Kidney capillary endothelial cell (primary cell): ENCODE results near the gene ZNF512B.

Experiments used
- DNase-seq: peaks from one replicate; pipeline ENCODE4 v3.0.0-alpha.2; 2018; ENCODE audit warnings: low spot score

The ZNF512B gene

DNA sequence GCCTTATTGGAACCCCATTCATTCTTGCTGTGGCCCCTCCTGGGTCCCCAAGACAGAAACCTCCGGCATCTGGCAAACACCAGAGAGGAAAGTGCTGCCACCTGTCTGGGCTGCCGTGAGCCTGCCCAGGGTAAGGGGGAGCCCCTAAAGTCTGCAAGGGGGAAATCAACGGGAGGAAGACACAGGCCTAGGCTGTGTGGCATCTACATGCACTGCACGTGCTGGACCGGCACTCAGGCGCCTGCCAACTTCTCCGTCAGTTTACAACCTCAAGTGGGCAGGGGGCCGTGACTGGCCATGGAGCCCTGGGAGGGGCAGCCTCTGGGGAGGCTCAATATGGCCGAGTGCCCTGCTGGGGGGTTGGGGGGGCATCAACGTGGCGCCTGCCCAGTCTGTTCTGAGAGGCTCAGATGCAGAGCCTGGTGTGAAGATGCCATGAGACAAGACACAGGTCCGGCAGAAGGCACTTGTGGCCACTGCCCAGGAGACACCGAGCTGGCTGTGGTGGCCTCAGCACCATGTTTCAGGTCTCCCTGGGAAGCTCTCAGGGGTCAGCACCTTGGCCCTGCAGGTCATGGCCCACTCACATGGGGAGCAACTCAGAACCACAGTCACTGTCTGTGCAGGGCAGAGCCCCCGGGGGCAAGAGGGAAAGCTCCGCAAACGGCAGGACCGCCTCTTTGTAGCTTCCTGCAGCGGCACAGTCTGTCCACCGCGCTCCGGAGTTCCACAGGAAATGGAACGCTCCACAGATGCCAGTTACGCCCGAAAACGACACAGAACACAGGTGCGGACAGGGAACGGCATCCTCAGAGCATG is 21.9 kb downstream of the ZNF512B start:
- DNase-seq = no peak

GRCh38 chr20:63946986-63947637 is 22.6 kb downstream of the ZNF512B start:
- DNase-seq = no peak

DNA sequence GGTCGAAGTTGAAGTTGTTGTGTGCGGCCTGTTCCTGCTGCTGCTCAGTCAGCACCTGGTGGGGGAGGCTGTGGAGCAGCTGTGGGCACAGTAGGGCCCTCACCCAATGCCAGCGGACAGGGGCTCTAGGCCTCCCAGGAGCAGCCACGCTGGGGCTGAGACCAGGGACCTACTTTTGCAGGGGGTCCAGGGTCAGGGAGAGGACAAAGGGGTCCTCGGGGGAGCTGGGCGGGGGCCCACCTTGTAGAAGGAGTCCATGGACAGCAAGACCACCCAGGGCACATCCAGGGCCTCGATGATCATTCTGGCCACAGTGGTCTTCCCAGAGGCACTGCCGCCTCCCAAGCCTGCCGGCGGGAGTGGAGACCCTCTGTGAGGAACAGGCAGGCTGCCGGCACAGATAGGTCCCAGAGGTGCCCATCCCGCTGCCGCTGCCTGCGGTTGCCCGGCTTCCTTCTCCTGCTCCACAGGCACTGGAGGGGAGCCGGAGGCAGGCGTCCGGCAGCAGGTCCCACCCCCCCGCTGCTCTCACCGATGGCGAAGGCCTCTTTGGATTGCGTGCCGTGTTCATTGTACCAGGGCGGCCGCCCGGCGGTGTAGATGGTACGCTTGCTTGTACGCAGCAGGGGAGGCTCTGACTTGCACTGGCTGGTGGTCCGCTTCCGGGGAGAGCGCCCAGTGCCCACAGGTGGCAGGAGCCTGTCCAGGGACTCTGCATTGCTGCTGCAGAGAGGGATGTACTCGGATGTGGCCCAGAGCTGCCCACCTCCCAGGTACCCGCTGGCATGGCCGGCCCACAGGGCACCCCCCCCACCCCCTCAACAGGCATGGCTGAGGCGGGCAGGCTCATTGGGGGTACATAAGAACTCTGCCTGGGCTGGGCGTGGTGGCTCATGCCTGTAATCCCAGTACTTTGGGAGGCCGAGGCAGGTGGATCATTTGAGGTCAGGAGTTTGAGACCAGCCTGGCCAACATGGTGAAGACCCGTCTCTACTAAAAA is 23.5 kb downstream of the ZNF512B start:
- DNase-seq = no peak

DNA sequence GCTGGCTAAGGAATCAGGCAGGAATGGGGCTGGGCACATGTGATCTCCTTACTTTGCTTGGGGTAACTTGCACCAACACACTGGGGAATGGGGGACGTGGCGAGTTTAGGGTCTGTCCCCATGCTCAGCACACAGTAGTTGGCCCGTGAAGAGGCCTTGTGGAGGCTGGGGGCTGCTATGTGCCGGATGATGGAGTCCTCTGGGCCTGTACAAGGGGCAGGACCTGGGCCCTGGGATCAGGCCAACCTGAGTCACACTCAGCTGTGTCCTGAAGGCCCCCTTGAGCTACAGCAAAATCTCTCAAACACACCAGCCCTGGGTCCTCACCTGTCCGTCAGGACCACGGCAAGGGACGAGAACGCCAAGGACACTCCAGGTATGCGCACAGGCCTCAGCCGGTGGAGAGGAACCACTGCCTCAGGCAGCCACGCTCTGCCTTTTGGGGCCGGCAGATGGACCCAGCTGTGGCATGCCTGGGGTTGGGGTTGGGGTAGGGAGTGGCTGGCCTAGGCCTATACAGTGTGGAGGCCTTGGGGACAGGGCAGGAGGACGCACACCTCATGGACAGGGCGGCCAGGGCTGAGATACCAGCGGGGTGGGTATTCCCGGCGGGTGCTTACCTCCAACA is 24.6 kb downstream of the ZNF512B start:
- DNase-seq = no peak

DNA sequence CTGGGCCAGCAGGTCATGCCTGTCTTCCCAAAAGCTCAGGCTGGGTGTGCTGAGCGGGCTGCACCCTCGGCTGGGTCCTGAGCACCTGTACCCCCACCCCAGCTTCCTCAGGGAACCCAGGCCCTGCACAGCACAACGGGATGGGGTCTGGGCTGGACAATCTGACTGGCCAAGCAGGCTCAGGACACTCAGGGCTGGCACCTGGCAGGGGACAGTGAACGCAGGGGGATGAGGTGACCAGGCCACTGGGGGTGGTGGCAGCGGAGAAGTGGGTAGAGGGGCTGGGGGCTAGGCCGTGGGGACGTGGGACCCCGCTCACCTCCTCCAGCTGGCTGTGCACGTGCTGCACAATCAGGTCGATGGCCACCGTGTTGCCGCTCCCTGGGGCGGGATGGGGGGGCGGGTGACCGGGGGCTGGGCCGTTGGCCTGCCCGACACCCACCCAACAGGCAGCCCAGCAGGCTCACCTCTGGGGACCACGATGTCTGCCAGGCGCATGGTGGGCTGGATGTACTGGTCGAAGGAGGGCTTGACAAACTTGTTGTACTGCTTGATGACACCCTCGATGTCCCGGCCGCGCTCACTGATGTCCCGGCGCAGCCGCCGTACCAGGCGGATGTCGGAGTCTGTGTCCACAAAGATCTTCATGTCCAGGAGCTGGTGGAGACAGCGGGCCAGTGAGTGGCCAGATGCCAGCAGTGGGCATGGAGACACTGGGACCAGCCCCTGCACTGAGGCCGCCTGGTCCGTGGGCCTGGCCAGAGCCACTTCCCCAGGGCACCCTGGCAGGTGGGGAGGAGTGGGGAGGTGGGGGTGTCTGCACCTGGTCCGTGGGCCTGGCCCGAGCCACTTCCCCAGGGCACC is 25.4 kb downstream of the ZNF512B start:
- no peak for DNase-seq

- DNase-seq = no peak
These were observed 26.0 kb downstream of the ZNF512B start for GRCh38 chr20:63943808-63944077.

DNA sequence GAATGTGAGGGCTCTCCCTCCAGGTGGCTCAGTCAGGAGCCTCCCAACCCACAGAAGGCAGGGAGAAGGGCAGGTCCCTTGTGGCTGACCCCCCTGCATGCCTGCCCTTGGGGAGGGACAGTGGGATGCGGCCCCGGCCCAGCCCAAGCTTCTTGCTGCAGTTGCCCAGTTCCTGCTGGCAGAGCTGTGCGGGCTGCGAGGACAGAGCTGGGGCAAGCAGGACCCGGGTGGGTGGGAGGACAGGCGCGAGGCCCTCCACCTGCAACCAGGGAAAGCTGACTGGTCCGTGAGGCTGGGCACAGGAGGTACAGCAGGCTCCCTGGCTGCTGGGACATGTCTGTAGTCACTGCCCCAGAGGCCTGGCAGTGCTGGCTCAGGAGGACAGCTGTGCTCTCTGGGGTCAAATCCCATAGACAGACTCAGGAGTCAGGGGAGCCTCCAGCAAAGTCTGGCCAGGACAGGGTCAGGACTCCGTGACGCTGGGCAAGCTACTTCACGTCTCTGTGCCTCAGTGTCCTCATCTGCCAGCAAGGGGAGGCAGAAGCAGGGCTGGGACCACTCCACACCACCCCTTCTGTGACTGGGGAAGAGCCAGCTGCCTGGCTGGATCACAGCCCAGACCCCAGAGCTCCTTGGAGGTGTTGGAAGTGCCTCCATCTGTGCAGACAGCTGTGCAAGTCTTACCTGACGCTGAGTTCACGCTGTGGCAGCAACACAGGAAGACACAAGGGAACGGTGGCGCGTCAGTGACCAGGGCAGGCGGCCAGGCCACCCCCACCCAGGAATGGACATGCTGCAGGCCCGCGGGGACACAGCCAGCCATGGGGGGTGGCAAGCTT is 26.5 kb downstream of the ZNF512B start:
- DNase-seq = no peak

DNA sequence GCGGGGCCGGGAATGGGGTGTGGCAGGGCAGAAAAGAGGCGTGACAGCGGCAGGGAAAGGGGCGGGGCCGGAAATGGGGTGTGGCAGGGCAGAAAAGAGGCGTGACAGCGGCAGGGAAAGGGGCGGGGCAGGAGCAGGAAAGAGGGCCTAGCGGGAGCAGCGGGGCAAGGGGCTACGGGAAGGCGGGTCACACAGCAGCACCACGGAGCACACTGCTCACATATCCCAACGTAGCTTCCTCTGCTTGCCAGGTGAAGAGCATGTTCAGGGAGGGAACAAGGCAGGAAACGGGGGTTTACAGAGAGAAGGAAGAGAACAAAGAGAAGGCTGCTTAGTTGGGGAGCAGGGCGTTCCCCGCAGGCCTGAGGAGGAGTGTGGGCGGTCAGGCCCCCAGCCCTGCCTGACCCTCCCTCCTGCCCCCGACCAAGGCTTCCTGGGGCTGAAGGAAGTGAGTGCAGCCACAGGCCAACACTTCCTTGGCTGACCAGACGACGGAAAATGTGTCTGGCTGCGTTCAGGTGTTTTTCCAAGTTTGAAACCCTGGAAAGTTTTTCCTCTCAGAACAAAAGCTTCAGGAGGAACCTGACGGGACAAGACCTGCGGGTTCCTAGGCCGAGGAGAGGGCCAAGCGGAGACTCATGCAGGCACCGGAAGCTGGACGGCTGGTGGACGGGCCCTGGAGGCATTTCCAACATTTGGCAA is 27.3 kb downstream of the ZNF512B start:
- peak; percentile 47 for DNase-seq

DNA sequence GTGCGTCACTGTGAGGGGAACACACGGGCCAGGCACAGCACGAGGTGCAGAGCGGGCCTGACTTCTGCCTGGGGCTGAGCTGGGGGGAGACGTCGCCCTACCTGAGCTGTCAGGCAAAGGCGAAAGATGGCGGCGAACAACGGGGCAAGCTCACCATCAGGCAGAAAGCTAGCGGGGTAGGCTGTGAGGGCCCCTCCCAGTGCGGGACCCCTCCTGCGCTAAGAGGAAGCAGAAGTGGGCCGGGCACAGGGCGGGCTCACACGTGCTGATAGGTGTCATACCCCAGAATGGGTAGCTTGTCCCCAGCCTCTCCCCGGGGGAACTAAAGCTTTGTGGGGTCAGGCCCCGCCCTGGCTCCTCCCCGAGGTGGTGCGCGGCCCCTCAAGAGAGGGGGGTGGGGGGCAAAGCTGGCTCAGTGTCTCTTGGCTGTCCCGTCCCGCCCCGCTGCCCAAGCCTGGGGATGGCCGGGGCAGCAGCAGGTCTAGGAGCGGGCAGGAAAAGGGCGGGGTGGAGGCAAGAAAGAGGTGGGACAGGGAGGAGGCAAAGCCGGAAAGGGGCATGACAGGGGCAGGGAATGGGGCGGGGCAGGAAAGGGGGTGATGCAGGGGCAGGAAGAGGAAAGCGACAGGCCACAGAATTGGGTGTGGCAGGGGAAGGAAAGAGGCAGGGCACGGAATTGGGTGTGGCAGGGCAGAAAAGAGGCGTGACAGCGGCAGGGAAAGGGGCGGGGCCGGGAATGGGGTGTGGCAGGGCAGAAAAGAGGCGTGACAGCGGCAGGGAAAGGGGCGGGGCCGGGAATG is 28.2 kb downstream of the ZNF512B start:
- DNase-seq = peak; percentile 73

- no peak for DNase-seq
These were observed 29.1 kb downstream of the ZNF512B start for GRCh38 chr20:63940472-63941266.

- DNase-seq = no peak
These were observed 29.7 kb downstream of the ZNF512B start for GRCh38 chr20:63940071-63940471.

- no peak for DNase-seq
These were observed 30.4 kb downstream of the ZNF512B start for GRCh38 chr20:63939061-63939935.

GRCh38 chr20:63937596-63937995 is 32.1 kb downstream of the ZNF512B start:
- no peak for DNase-seq

DNA sequence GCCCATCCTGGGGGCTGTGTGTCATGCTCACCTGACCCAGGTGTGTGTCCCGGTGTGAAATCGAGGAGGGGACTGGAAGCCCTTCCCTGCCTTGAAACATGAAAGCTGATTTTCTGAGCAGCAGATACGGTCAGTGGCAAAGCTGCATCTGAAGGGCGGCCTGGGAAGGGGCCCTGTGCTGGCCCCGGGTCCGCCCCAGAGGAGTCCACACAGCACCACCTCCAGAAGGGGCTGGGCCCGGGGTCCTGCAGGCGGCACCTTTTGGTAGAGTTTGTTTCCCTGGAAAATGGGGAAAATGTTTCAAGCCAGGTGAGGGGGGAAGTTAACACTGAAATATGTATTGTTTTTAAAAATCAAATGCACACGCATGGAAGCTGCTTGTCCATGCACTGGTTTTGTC is 34.3 kb downstream of the ZNF512B start:
- no peak for DNase-seq

- no peak for DNase-seq
These were observed 35.3 kb downstream of the ZNF512B start for GRCh38 chr20:63934271-63935068.

GRCh38 chr20:63933646-63934045 is 36.1 kb downstream of the ZNF512B start:
- DNase-seq = no peak
